OCI-LY1 (cell line): ENCODE measurements around the gene XPNPEP2.

Experiments
- CTCF ChIP-seq: fragments of 200-600 bp; sonication (generic), shearing (Covaris generic); IDR thresholded peaks from 2 replicates; pipeline ENCODE4 v1.5.1; 2017; ENCODE audit warnings: mild to moderate bottlenecking, antibody characterized with exemption, low read length, moderate library complexity, mixed read lengths
- EZH2 ChIP-seq: fragments of 200-600 bp; sonication (generic), shearing (Covaris generic); IDR thresholded peaks from 2 replicates; pipeline ENCODE4 v1.8.0; 2017; ENCODE audit warnings: borderline replicate concordance, mixed run types, mild to moderate bottlenecking, antibody characterized with exemption, low read length, moderate library complexity, mixed read lengths

GRCh38 chrX:129754056-129755024 lies 15.6 kb downstream of the XPNPEP2 start:
- TF ChIP-seq EZH2 = no peak
- TF ChIP-seq CTCF = peak; percentile 70
